Endothelial cell of umbilical vein (primary cell): Measurements from ENCODE around the gene TICRR.

Experiments
- CTCF ChIP-seq, 2 donors: IDR thresholded peaks; 1 replicate in 1 of 2; 2 replicates in 1 of 2; pipeline ENCODE4 v1.5.1; 2011; ENCODE audit warnings: low read length in 2 of 2, mild to moderate bottlenecking in 2 of 2, moderate library complexity in 2 of 2, control low read depth in 1 of 2, inconsistent platforms in 1 of 2, low read depth in 1 of 2; ENCODE audit not compliant: insufficient read depth in 1 of 2; ENCODE audit errors: extremely low read depth in 1 of 2
- EZH2 ChIP-seq: IDR thresholded peaks from 2 replicates; pipeline ENCODE4 v1.6.1; 2012; ENCODE audit warnings: borderline replicate concordance, low read depth, mild to moderate bottlenecking, moderate library complexity, low read length, inconsistent platforms; ENCODE audit not compliant: severe bottlenecking
- FOS ChIP-seq: IDR thresholded peaks from 2 replicates; pipeline ENCODE4 v1.6.1; 2011; ENCODE audit warnings: mild to moderate bottlenecking, low read length, moderate library complexity, borderline replicate concordance; ENCODE audit not compliant: insufficient read depth
- JUN ChIP-seq: IDR thresholded peaks from 2 replicates; pipeline ENCODE4 v1.6.1; 2011; ENCODE audit warnings: borderline replicate concordance, low read depth; ENCODE audit not compliant: insufficient read length, insufficient read depth
- POLR2A ChIP-seq: IDR thresholded peaks from 2 replicates; pipeline ENCODE4 v1.6.1; 2012; ENCODE audit warnings: low read depth, mild to moderate bottlenecking, control low read depth, low read length
- POLR2AphosphoS5 ChIP-seq: IDR thresholded peaks from 2 replicates; pipeline ENCODE4 v1.6.1; 2012; ENCODE audit warnings: low read depth, mild to moderate bottlenecking, control low read depth, low read length, moderate library complexity; ENCODE audit not compliant: insufficient read depth

- TF ChIP-seq POLR2A (no peak), POLR2AphosphoS5 (no peak), CTCF (IDR thresholded peaks at IDR 0.05; ENCODE audit: extremely low read depth in 1 of 2, insufficient read depth in 1 of 2, low read depth in 1 of 2, low read length in 2 of 2) (no peak), EZH2 (no peak), FOS (no peak), JUN (no peak)
Measured at GRCh38 chr15:89641053-89641452, 65.8 kb downstream of the TICRR start.
